HL-60 (cell line): ENCODE measurements around the gene NADK.

Experiments used
- DNase-seq, 2 experiments: peaks; one replicate each; pipeline ENCODE4 v3.0.0-alpha.2; 2010 to 2020; ENCODE audit warnings: low read depth in 1 of 2, low spot score in 1 of 2
- H3K27ac ChIP-seq: fragments of 250-450 bp; sonication (Bioruptor Pico); replicated peaks from 2 replicates; pipeline ENCODE4 v1.5.1; 2020; ENCODE audit warnings: mild to moderate bottlenecking, moderate library complexity
- H3K27me3 ChIP-seq: fragments of 250-450 bp; sonication (Bioruptor Pico); 2 replicates; pipeline ENCODE4 v1.5.1; 2021; ENCODE audit warnings: mild to moderate bottlenecking, moderate library complexity; ENCODE audit not compliant: insufficient read depth, poor library complexity, severe bottlenecking
- H3K4me3 ChIP-seq: replicated peaks from 2 replicates; pipeline ENCODE4 v1.5.1; 2011; ENCODE audit warnings: mild to moderate bottlenecking, control low read depth, low read length; ENCODE audit not compliant: insufficient read depth
- GABPA ChIP-seq: IDR thresholded peaks from 2 replicates; pipeline ENCODE4 v1.6.1; 2012; ENCODE audit warnings: low read depth
- POLR2AphosphoS5 ChIP-seq: IDR thresholded peaks from 2 replicates; pipeline ENCODE4 v1.6.1; 2012; ENCODE audit warnings: low read depth
- SPI1 ChIP-seq: IDR thresholded peaks from 2 replicates; pipeline ENCODE4 v1.6.1; 2012; ENCODE audit warnings: low read depth, mild to moderate bottlenecking, borderline replicate concordance
- TF ChIP-seq, protein P1 (sequence below): IDR thresholded peaks from 2 replicates; pipeline ENCODE4 v1.6.1; 2012; ENCODE audit warnings: low read depth; ENCODE audit not compliant: insufficient replicate concordance
- TF ChIP-seq, protein P2 (sequence below): IDR thresholded peaks from one replicate; pipeline ENCODE4 v1.5.1; 2011; ENCODE audit warnings: low read length, control low read depth, inconsistent platforms; ENCODE audit not compliant: insufficient read depth

NADK gene

DNA sequence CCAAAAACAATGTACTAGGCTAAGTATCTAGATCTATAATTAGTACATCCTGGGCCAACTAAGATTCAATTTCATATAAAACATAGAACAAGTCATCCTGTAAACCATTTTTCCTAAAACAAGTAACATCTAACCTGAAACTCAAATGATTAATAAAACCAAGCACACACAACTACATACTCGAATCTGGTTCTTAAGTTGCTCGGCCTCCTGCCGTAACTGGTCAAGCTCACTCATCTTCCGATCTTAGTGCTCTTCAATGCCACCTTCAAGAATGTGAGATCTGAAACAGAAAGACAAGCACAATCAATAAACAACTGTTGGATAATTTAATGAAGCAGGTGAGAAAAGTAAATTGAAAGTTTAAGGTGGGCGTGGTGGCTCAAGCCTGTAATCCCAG lies 46.9 kb upstream of the NADK start:
- Histone ChIP-seq H3K27me3 (no peaks in the 10 kb centered on the region), H3K27ac (no peak overlapping the region), H3K4me3 (no peak overlapping the region)
- DNase-seq, result no peak
- TF ChIP-seq, protein P1, sequence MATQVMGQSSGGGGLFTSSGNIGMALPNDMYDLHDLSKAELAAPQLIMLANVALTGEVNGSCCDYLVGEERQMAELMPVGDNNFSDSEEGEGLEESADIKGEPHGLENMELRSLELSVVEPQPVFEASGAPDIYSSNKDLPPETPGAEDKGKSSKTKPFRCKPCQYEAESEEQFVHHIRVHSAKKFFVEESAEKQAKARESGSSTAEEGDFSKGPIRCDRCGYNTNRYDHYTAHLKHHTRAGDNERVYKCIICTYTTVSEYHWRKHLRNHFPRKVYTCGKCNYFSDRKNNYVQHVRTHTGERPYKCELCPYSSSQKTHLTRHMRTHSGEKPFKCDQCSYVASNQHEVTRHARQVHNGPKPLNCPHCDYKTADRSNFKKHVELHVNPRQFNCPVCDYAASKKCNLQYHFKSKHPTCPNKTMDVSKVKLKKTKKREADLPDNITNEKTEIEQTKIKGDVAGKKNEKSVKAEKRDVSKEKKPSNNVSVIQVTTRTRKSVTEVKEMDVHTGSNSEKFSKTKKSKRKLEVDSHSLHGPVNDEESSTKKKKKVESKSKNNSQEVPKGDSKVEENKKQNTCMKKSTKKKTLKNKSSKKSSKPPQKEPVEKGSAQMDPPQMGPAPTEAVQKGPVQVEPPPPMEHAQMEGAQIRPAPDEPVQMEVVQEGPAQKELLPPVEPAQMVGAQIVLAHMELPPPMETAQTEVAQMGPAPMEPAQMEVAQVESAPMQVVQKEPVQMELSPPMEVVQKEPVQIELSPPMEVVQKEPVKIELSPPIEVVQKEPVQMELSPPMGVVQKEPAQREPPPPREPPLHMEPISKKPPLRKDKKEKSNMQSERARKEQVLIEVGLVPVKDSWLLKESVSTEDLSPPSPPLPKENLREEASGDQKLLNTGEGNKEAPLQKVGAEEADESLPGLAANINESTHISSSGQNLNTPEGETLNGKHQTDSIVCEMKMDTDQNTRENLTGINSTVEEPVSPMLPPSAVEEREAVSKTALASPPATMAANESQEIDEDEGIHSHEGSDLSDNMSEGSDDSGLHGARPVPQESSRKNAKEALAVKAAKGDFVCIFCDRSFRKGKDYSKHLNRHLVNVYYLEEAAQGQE, result no peak
- no peak for TF ChIP-seq GABPA

DNA sequence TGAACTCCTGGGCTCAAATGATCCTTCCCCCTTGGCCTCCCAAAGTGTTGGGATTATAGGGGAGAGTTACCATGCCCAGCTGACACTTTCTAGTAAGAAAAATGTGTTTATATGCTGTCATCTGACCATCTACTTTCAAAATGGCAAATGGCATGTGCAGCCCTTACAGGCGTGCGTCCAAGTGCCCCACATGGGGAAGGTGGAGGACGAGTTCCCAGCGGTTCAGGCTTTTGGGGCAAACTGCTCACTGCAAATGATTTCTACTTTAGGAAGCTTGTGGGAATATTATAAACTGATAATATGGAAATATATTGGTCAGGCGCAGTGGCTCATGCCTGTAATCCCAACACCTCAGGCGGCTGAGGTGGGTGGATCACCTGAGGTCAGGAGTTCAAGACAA lies 41.5 kb upstream of the NADK start:
- DNase-seq, result no peak
- no peaks in the 10 kb centered on the region for H3K27me3 ChIP-seq
- no peak overlapping the region for H3K27ac ChIP-seq
- no peak overlapping the region for H3K4me3 ChIP-seq
- TF ChIP-seq, protein P2, sequence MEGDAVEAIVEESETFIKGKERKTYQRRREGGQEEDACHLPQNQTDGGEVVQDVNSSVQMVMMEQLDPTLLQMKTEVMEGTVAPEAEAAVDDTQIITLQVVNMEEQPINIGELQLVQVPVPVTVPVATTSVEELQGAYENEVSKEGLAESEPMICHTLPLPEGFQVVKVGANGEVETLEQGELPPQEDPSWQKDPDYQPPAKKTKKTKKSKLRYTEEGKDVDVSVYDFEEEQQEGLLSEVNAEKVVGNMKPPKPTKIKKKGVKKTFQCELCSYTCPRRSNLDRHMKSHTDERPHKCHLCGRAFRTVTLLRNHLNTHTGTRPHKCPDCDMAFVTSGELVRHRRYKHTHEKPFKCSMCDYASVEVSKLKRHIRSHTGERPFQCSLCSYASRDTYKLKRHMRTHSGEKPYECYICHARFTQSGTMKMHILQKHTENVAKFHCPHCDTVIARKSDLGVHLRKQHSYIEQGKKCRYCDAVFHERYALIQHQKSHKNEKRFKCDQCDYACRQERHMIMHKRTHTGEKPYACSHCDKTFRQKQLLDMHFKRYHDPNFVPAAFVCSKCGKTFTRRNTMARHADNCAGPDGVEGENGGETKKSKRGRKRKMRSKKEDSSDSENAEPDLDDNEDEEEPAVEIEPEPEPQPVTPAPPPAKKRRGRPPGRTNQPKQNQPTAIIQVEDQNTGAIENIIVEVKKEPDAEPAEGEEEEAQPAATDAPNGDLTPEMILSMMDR, result no peak
- TF ChIP-seq POLR2AphosphoS5 (no peak), GABPA (no peak), SPI1 (no peak)
- TF ChIP-seq, protein P1, result no peak

DNA sequence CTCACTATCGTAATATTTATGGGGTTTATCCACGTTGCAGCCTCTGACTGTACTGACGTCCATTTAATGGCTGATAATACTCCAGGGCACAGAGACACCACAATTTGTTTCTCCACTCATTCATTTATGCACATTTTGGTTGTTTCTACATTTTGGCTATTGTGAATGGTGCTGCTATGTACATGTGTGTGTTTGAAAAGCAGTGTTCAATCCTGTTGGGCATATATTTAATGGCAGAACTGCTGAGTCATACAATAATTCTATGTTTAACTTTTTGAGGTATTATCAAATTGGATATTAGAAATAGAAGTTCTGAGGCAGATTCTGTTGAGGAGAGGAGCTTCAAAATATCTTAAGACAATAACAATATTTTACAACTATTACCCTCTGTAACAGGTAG lies 39.0 kb upstream of the NADK start:
- DNase-seq, result no peak
- TF ChIP-seq, protein P2, result no peak
- no peak for TF ChIP-seq POLR2AphosphoS5
- TF ChIP-seq, protein P1, result no peak
- TF ChIP-seq SPI1, result no peak
- no peak for TF ChIP-seq GABPA
- no peak overlapping the region for H3K4me3 ChIP-seq
- H3K27ac ChIP-seq, result no peak overlapping the region
- no peaks in the 10 kb centered on the region for H3K27me3 ChIP-seq
